GM18511 (cell line): Measurements from ENCODE around the gene EPHB4.
"Not testable (repeated sequence)": the region's sequence is repeated elsewhere in the genome, so short reads cannot be mapped to it uniquely, and the experiment has no call there.

Experiments
- ATAC-seq: cut with Tn5 transposase; IDR thresholded peaks from one replicate; pipeline ENCODE4 v1.9.1; 2021; ENCODE audit warnings: mild to moderate bottlenecking, moderate library complexity; ENCODE audit not compliant: unreplicated experiment

The EPHB4 gene

GRCh38 chr7:100791881-100792666 lies 35.2 kb downstream of the EPHB4 start:
- ATAC-seq: no peak

GRCh38 chr7:100789055-100789454 lies 38.3 kb downstream of the EPHB4 start:
- ATAC-seq: no peak

GRCh38 chr7:100786323-100786722 lies 41.0 kb downstream of the EPHB4 start:
- ATAC-seq: no peak

- no peak for ATAC-seq
Observed at GRCh38 chr7:100785878-100786277, 41.4 kb downstream of the EPHB4 start.

DNA sequence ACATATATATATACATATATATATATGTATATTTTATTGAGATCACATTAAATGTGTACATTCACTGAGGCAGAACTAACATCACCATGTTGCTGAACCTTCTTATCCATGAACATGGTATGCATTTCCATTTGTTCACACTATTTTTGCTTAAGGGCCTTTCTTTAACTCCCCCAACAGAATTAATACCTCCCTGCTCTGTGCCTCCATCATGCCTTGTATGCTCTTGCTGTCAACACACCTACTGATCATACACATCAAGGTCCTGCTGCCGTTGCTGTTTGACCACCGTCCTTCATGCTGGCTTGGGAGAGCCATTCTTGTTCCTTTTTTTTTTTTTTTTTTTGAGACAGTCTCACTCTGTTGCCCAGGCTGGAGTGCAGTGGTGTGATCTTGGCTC lies 43.5 kb downstream of the EPHB4 start:
- ATAC-seq: no peak

DNA sequence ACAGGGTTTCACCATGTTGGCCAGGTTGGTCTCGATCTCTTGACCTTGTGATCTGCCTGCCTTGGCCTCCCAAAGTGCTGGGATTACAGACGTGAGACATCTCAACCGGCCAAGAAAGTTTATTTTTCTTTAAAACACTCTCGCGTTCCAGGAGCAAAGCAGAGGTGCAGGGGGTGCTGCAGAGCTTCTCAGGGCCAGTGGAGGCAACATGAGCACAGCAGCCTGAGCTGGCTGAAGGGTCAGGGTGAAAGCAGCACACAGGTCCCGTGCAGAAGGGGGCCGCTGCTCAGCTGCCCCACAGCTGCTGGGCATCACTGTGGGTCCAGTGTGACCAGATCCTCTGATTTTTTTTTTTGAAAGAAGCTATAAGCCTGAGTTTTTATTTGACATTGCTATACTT lies 46.1 kb downstream of the EPHB4 start:
- no peak for ATAC-seq

- no peak for ATAC-seq
Observed at GRCh38 chr7:100779359-100779758, 48.0 kb downstream of the EPHB4 start.

- ATAC-seq: no peak
Observed at GRCh38 chr7:100778061-100778621, 49.2 kb downstream of the EPHB4 start.

DNA sequence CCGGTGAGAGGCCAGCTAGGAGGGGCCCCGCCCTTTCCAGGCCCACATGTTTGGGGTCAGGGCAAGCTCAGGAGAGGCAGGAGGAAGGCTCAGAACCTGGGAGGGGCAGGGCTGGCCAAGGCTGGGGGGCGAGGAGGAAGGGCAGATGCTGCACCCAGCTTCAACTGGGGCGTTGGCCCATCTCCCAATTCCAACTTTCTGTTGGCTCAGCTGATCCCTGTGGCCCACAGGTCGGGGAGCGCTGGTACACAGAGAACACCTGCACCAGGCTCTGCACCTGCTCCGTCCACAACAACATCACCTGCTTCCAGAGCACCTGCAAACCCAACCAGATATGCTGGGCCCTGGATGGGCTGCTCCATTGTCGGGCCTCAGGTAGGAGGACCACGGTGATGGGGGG lies 53.8 kb downstream of the EPHB4 start:
- ATAC-seq: no peak

GRCh38 chr7:100768784-100769183 lies 58.5 kb downstream of the EPHB4 start:
- ATAC-seq: no peak

DNA sequence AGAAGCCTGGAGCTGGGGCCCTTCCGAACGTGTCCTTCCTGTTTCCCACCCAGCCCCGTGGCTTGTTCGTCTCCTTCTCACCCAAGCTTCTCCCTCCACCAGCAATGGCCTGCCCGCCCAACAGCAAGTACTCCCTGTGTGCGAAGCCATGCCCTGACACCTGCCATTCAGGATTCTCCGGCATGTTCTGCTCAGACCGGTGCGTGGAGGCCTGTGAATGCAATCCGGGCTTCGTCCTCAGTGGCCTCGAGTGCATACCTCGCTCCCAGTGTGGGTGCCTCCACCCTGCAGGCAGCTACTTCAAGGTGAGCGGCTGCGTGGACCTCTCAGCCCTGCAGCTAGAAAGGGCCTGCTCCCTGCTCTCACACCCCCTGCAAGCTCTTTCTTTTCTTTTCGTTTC lies 62.1 kb downstream of the EPHB4 start:
- no peak for ATAC-seq

- ATAC-seq: no peak
Observed at GRCh38 chr7:100764841-100765240, 62.5 kb downstream of the EPHB4 start.

DNA sequence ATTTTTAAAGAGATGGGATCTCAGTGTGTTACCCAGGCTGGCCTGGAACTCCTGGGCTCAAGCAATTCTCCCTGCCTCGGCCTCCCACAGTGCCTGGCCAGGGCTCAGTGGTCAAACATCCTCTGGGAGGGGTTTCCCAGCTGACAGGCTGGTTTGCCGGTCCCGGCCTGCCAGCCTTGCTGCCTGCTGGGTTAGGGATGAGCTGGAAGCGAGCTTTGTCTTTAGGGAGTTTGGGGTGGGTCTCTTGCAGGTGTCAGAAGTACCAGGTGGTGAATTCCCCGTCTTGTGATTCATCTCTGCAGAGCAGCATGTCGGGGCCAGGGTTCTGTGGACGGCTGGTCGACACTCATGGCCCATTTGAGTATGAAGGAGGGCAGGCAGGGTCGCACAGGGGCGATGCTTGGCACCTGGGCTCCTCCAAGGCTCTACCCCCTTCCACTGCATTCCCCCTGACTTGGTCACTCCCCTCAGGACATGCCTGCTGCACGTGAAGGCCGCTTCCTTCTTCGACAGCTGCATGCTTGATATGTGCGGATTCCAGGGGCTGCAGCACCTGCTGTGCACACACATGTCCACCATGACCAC lies 63.7 kb downstream of the EPHB4 start:
- ATAC-seq: no peak

GRCh38 chr7:100762841-100763240 lies 64.5 kb downstream of the EPHB4 start:
- not testable (repeated sequence) for ATAC-seq

DNA sequence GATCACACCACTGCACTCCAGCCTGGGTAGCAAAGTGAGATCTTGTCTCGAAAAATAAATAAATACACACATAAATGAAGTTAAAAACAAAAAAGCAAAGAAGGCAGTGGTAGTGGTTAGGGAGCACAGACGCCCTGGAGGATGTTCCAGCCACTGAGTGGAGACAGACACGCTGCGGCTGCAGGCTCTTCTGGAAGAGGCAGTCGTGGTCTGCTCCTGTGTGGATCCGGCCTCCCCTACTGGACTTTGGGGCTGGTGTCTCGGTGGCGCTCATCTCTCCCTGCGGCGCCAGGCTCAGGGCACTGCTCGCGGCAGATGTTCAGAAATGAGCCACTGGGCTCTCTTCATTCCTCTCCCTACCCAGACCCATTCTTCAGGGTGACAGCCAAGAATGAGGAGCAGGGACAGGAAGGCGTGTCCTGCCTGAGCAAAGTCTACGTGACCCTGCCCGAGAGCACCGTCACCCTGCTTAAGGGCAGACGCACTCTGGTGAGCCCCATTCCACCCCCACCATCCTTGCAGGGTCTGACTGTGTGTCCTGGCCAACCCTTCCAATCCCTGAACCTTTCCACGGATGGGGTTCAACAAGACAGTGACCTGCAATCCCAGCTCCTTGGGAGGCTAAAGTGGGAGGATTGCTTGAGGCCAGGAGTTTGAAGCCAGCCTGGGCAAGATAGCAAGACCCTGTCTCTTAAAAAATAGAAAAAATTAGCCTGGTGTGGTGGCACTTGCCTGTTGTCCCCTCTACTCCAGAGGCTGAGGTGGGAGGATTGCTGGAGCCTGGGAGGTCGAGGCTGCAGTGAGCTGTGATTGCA lies 67.8 kb downstream of the EPHB4 start:
- ATAC-seq: no peak

GRCh38 chr7:100753750-100754149 lies 73.6 kb downstream of the EPHB4 start:
- no peak for ATAC-seq

GRCh38 chr7:100752994-100753393 lies 74.3 kb downstream of the EPHB4 start:
- ATAC-seq: no peak
